ENCODE results near the gene ANXA11. TPM values are rescaled to one million over a fixed set of nuclear protein-coding genes. Genes with fewer than 3 reads are reported as not detected.

The ANXA11 gene
- total RNA-seq, 1 donor from 2014 or later, result 231 TPM

DNA sequence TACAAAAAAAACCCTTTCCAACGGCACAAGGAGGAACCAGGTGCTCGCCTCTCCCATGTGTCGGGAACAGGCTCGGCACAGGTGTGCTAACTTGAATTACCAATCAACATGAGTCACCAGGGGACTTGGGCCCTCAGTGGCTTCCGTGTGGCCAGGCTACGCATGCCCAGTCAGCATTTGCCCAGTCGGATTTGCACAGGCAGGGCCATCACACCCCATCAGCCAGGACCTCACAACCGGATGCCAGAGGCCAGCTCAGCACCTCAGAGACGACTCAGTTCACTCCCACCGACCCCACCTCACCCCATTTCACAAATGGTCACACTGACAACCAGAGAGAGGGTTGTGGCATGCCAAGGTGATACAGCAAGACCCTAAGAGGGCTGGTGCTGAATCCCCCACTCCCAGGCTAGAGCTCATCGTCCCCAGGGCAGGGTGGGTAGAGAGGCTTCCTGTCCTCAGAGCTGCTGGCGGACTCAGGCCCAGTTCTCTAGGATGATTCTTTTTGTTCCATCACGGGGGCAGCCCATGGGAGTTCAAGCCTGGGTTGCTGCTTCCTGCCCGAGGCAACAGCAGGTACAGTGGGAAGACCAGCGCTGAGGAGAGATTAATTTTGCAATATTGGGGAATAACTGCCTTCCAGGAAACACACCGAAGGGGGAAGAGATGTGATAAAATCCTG is 13.6 kb downstream of the ANXA11 start:
- intact Hi-C loops (cut with micrococcal nuclease), result no loop called here

GRCh38 chr10:80188713-80189112 is 16.6 kb downstream of the ANXA11 start:
- intact Hi-C loops (cut with micrococcal nuclease), result loop anchor here (5.0 kb wide), 1 partner anchor 46 kb away; no protein-coding TSS in a partner anchor

GRCh38 chr10:80187465-80188409 is 17.6 kb downstream of the ANXA11 start:
- intact Hi-C loops (cut with micrococcal nuclease), result loop anchor here (1.0 to 5.0 kb wide), 4 partner anchors 9 to 108 kb away; no protein-coding TSS in a partner anchor

- intact Hi-C loops (cut with micrococcal nuclease), result loop anchor here (1.0 to 5.0 kb wide), 4 partner anchors 9 to 108 kb away; no protein-coding TSS in a partner anchor
Measured at GRCh38 chr10:80187060-80187459, 18.3 kb downstream of the ANXA11 start.

DNA sequence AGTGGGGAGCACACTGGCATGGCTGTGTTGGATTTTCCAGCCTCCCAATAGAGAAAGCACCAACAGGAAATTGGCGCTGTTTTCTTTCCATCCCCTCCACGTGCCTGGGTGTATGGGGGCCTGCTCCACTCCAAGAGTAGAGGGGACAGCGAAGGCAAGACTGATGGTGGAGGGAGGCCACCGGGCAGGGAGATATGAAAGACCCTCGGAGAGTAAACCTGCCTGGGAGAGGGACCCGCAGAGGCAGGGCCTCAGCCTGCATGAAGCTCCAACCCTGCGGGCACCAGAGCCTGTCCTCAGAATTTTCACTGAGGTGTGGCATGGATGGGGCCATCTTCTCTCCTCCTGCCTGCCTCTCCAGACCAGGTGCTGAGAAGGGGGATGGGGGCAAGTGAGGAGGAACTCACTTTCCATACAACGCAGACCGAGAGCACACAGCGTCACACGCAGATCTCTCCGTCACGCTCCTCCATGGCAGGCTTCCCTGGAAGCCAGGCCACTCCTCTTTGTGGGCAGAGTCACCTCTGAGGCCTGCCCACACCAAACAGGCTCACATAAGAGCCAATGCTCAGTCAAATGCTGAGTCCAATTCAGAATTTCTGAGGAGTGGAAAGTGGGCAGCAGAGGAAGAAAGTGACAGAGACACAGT is 18.8 kb downstream of the ANXA11 start:
- intact Hi-C loops (cut with micrococcal nuclease), result loop anchor here (1.0 to 5.0 kb wide), 4 partner anchors 10 to 107 kb away; no protein-coding TSS in a partner anchor

DNA sequence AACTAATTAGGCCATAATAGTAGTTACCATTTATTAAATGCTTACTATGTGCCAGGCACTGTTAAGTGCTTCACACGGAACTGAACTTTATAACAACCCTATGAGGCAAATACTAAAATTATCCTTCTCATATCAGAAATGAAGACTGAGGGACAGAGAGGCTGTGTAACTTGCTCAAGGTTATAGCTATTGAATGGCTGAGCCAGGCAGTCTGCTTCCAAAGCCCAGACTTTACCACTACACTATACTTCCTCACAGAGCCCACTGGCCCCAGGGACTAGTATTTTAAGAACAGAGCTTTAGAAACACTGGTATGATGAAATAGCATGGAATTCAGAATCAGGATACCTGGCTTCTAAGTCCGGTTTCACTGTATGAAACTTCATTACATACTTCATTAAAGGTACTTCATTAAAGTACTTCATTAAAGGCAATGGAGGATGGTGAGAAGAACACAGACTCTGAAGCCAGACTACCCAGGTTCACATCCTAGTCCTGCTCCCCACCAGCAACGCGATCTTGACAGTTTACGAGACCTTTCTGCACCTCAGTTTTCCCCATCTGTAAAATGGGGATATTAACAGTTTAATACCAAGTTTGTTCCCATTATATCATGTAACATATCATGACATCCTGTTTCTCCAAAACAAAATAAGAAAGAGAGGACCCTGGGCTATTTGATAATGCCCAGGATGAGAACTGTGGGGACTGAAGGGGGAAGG is 19.6 kb downstream of the ANXA11 start:
- intact Hi-C loops (cut with micrococcal nuclease), result loop anchor here (5.0 kb wide), 1 partner anchor 43 kb away; no protein-coding TSS in a partner anchor

DNA sequence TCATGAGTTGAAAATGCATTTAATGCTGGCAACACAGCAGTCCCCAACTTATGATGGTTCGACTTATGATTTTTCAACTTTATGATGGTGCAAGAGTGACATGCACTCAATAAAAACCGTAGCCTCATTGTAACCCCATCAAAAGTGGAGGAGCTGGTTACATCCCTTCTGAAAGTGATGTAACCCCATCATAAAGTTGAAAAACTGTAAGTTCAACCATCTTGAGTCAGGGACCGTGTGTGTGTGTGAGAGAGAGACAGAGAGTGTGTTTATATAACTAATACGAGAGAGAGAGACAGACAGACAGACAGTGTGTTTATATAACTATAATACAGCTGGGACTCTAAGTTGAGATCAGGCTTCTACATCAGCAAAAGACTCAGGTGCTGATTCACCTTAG is 21.0 kb downstream of the ANXA11 start:
- intact Hi-C loops (cut with micrococcal nuclease), result no loop called here

- intact Hi-C loops (cut with micrococcal nuclease), result no loop called here
Measured at GRCh38 chr10:80183436-80183835, 21.9 kb downstream of the ANXA11 start.

GRCh38 chr10:80182986-80183385 is 22.4 kb downstream of the ANXA11 start:
- intact Hi-C loops (cut with micrococcal nuclease), result no loop called here

DNA sequence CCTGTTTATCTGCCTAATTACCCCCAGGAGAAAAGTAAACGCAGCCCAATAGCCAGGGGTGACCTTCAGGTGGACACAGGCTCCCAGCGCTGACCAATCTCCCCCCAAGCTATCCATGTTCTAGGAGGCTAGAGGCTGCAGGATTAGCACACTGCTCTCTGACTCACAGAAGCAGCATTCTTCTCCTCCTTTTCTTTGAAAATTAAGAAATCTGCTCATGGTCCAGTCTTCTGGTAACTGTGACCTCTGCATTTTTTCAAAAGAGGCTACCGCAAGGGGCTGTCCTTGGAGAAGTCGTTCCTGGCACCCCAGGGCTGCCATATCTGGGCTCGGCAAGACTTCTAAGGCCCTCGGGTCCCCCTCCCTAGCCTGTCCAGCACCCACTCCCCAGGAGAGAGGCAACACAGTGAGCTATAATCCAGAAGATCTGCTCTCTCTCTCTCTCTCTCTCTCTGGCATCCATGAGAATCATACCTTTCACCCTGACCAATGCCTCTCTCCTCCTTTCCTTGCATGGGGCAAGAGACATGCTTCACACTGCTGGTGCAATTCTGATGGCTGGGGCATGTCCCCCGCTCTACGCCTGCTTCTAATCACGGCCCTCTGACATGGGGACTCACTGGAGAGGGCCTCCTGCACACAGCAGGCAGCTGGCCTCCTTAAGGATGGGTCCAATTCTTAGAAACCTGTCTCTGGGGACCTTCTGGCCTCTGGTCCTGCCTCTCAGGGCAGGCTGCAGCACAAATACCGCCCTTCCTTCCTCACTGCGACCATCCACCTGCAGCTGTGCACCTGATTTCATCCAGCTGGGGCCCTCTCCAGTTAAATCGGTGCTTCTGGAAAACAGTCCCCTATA is 27.3 kb downstream of the ANXA11 start:
- intact Hi-C loops (cut with micrococcal nuclease), result no loop called here

GRCh38 chr10:80176526-80176925 is 28.8 kb downstream of the ANXA11 start:
- intact Hi-C loops (cut with micrococcal nuclease), result no loop called here

GRCh38 chr10:80174641-80175395 is 30.5 kb downstream of the ANXA11 start:
- intact Hi-C loops (cut with micrococcal nuclease), result no loop called here

GRCh38 chr10:80173466-80173865 is 31.9 kb downstream of the ANXA11 start:
- intact Hi-C loops (cut with micrococcal nuclease), result no loop called here

- intact Hi-C loops (cut with micrococcal nuclease), result no loop called here
Measured at GRCh38 chr10:80172896-80173295, 32.4 kb downstream of the ANXA11 start.

DNA sequence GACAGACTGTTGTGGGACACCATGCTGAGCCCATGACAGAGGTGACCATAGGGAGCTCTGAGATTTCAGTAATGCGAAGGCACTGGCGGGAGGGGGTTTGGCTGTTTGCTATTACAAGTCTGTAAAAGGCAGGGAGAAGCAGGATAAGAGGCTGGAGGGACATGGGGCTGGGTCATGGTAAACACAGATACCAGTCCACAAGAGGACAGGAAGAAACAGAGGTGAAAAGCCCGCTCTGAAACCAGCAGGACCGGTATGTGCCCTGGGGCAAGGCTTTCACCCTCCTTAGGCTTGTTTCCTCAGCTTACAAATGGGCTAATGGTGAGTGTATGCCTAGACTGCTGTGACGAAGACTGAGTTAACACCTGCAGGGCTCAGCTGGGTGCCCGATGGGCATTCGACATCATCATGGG is 34.1 kb downstream of the ANXA11 start:
- intact Hi-C loops (cut with micrococcal nuclease), result no loop called here

- intact Hi-C loops (cut with micrococcal nuclease), result no loop called here
Measured at GRCh38 chr10:80170641-80171040, 34.7 kb downstream of the ANXA11 start.

DNA sequence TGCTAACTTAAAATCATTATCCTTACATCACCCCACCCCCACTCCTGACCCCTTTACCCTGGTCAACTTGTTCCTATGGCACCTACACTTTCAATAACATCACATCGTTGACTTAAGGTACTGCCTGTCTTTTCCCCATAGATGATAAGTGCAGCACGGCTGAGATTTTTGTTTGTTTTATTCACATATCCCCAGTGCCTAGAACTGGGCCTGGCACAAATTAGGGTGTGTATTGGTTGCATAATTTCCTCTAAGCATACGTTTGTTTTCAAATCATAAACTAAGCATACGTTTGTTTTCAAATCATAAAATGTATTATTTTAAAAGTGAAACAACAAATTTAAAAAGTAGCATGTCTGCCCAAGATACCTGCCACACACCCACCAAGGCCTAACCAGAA is 35.3 kb downstream of the ANXA11 start:
- intact Hi-C loops (cut with micrococcal nuclease), result no loop called here

- intact Hi-C loops (cut with micrococcal nuclease), result no loop called here
Measured at GRCh38 chr10:80168679-80169380, 36.5 kb downstream of the ANXA11 start.

GRCh38 chr10:80168162-80168511 is 37.2 kb downstream of the ANXA11 start:
- intact Hi-C loops (cut with micrococcal nuclease), result no loop called here
